Bronchial epithelial cell (primary cell): ENCODE results near the gene STOML1. TPM values are rescaled to one million over a fixed set of nuclear protein-coding genes. Genes with fewer than 3 reads are reported as not detected.
"Not testable (repeated sequence)": the region's sequence is repeated elsewhere in the genome, so short reads cannot be mapped to it uniquely, and the experiment has no call there.

Source experiments
- DNase-seq: peaks from one replicate; pipeline ENCODE4 v3.0.0-alpha.2; 2010; ENCODE audit warnings: low read depth
- FAIRE-seq: peaks from 2 replicates; lab custom pipeline; 2011; peaks lifted over from hg19 to GRCh38; lab: Jason Lieb, UNC
- H3K27me3 ChIP-seq: 2 replicates; pipeline ENCODE4 v1.5.1; 2011; ENCODE audit warnings: low read length; ENCODE audit not compliant: control insufficient read depth, insufficient read depth
- H3K36me3 ChIP-seq: 2 replicates; pipeline ENCODE4 v1.5.1; 2011; ENCODE audit warnings: low read length; ENCODE audit not compliant: control insufficient read depth, insufficient read depth
- H3K4me3 ChIP-seq: 2 replicates; pipeline ENCODE4 v1.5.1; 2011; ENCODE audit warnings: mild to moderate bottlenecking, low read depth, low read length, control low read depth
- total RNA-seq: library from RNA; depleted of rRNA; stranded (reverse); fragments of >200 nt; gene quantifications from 2 replicates; pipeline ENCODE4 v1.2.1, GENCODE V29; 2014
- TF ChIP-seq, protein P1 (sequence below): IDR thresholded peaks from 2 replicates; pipeline ENCODE4 v1.5.1; 2011; ENCODE audit warnings: mild to moderate bottlenecking, moderate library complexity, low read length, control low read depth, inconsistent platforms; ENCODE audit not compliant: insufficient read depth, severe bottlenecking

The STOML1 gene
- total RNA-seq, 1 donor from 2014 or later = 9.5 TPM

DNA sequence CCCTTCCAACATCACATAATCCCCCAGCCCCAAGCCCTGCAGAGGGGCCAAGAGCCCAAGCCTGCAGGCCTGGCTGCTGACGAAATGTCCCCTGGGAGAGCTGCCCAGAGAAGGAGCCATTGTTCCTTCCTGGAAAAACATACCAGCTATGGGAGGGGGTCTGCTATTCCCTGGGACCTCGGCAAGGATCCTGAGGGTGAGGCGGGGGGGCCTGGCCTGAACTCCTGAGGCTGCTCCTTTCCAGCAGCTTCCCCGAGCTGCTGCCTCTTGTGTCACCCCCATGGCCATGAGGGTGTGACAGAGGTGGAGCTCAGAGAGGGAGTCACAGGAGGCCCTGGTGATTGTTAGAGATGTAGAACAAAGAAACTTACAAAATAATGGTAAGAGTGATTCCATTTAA lies 53.0 kb downstream of the STOML1 start:
- TF ChIP-seq, protein P1, sequence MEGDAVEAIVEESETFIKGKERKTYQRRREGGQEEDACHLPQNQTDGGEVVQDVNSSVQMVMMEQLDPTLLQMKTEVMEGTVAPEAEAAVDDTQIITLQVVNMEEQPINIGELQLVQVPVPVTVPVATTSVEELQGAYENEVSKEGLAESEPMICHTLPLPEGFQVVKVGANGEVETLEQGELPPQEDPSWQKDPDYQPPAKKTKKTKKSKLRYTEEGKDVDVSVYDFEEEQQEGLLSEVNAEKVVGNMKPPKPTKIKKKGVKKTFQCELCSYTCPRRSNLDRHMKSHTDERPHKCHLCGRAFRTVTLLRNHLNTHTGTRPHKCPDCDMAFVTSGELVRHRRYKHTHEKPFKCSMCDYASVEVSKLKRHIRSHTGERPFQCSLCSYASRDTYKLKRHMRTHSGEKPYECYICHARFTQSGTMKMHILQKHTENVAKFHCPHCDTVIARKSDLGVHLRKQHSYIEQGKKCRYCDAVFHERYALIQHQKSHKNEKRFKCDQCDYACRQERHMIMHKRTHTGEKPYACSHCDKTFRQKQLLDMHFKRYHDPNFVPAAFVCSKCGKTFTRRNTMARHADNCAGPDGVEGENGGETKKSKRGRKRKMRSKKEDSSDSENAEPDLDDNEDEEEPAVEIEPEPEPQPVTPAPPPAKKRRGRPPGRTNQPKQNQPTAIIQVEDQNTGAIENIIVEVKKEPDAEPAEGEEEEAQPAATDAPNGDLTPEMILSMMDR = no peak
- no peak for FAIRE-seq
- no peak overlapping the region for H3K4me3 ChIP-seq
- DNase-seq = no peak
- H3K36me3 ChIP-seq = no peaks in the 10 kb centered on the region
- no peaks in the 10 kb centered on the region for H3K27me3 ChIP-seq

DNA sequence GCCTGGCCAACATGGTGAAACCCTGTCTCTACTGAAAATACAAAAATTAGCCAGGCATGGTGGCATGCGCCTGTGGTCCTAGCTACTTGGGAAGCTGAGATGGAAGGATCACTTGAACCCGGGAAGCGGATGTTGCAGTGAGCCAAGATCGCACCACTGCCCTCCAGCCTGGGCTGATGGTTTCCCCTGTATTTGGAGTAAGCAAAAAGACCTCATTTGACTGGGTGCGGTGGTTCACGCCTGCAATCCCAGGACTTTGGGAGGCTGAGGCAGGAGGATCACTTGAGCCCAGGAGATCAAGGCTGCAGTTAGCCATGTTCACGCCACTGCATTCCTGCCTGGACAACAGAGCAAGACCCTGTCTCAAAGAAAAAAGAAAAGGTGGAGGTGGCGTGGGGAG lies 53.6 kb downstream of the STOML1 start:
- H3K4me3 ChIP-seq, DNase-seq, H3K27me3 ChIP-seq, H3K36me3 ChIP-seq, FAIRE-seq: not testable (repeated sequence)

DNA sequence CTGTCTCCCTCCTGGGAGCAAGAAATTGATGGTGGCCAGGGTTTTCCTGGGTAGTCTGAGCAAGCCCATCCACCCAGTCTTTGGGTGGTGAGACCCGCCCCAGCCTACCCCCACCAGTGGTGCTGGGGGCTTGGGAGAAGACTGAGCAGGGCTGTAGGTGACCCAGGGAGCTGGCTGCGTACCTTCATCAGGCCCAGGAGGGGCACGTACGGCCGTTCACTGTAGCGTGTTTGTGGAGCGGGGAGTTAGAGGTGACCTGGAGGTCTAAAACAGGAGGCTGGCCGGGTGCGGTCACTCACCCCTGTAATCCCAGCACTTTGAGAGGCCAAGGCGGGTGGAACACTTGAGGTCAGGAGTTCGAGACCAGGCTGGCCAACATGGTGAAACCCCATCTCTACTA lies 54.4 kb downstream of the STOML1 start:
- DNase-seq = no peak
- H3K4me3 ChIP-seq = no peak overlapping the region
- H3K27me3 ChIP-seq = no peaks in the 10 kb centered on the region
- H3K36me3 ChIP-seq = no peaks in the 10 kb centered on the region
- TF ChIP-seq, protein P1 = no peak
- FAIRE-seq = no peak

DNA sequence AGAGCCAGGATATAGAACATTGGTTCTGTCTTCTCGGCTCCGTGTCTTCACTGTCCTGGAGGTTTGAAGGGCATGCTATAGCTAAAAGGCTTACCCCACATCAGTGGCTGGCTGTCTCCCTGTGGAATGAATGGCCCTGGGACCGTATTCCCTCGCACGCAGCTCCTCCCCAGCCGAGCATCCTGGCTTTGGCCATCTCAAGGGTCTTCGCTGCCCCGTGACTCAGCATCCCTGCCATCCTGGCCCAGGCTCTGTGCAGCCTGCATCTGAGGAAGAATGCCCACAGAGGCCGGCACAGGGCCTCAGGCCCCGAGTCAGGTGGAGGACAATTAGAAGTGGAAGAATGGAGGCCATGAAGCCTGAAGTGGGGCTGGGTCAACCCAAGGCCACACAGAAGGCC lies 54.8 kb downstream of the STOML1 start:
- Histone ChIP-seq H3K27me3 (no peaks in the 10 kb centered on the region), H3K36me3 (no peaks in the 10 kb centered on the region), H3K4me3 (no peak overlapping the region)
- FAIRE-seq (no peak), DNase-seq (no peak)
- TF ChIP-seq, protein P1 = no peak

DNA sequence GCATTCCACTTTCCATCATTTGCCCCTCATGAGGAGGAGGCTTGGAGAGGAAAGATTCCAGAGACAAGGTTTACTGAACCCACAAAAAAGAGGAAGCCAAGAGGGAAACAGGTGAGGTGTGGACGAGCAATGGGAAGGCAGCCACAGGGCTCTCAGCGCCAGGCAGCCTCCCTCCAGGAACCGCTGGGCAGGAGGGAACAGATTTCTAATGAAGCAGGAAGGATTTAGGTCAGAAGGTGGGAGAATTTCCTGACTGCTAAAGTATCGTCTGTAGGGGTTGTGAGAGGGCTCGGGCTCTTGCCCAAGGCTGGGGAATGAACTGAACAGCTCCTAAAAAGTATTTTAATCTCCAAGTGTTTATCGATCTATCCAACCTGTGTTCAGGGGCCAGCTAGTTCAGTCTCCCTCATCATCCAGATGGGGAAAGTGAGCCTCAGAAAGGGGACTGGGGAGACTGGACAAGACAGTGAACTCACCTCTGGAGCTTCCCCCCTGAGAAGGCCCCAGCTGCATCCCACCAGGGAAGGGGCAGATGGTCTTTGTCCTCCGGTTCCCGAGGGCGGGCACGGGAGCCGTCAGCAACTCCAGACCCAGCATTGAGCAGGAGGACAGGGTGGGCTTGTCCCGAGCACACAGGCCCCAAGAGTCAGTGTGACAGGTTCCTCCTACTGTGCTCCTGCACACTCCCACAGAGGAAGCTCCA lies 55.4 kb downstream of the STOML1 start:
- Histone ChIP-seq H3K27me3 (no peaks in the 10 kb centered on the region), H3K36me3 (no peaks in the 10 kb centered on the region), H3K4me3 (no peak overlapping the region)
- FAIRE-seq = no peak
- no peak for DNase-seq
- TF ChIP-seq, protein P1 = no peak

DNA sequence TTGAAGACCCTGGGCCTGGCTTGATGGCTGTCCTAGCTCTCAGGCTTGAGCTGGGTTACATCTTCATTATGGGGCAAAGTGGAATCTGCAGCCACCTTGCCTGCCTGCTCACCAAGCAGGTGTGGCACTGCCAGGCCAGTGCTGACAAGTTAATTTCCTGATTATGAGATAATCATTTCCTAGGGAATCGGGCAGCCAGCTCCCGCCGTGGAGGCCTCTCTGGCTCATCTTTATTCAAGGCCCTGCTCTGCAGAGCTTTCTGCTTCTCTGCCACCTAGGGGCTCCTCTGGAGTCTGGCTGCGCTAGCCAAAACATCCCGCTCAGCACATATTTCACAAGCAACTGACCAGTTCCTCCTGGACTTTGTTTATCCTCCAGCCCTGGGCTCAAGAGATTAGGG lies 55.9 kb downstream of the STOML1 start:
- no peaks in the 10 kb centered on the region for H3K27me3 ChIP-seq
- no peak overlapping the region for H3K4me3 ChIP-seq
- TF ChIP-seq, protein P1 = no peak
- peak; percentile 77 for DNase-seq
- no peaks in the 10 kb centered on the region for H3K36me3 ChIP-seq
- peak; percentile 91 for FAIRE-seq
